Panc1 (cell line): ENCODE results near the gene PCDHGB4. TPM values are rescaled to one million over a fixed set of nuclear protein-coding genes. Genes with fewer than 3 reads are reported as not detected.

Experiments
- ATAC-seq: fragments of 200-7000 bp; cut with Tn5 transposase; 2 replicates; pipeline ENCODE4 v1.9.1; 2020; ENCODE audit warnings: mild to moderate bottlenecking, moderate library complexity
- BruUV-seq: library from RNA; stranded (reverse); fragments of 400-500 nt; replicated peaks from 2 replicates; lab custom pipeline; 2021; lab: Mats Ljungman, UMichigan
- CTCF ChIA-PET: fragments of 300-600 bp; sonication (Branson Sonifier 250); formaldehyde crosslinking; loops from one replicate; lab custom pipeline; 2022; ENCODE audit warnings: antibody characterized with exemption; lab: Charles Lee
- POLR2A ChIA-PET: fragments of 300-600 bp; sonication (Branson Sonifier 250); formaldehyde crosslinking; loops from one replicate; lab custom pipeline; 2022; ENCODE audit warnings: antibody characterized with exemption; lab: Charles Lee
- DNase-seq: peaks from one replicate; pipeline ENCODE4 v3.0.0-alpha.2; 2010; ENCODE audit warnings: low read depth, low spot score
- H3K27ac ChIP-seq: 2 replicates; pipeline ENCODE4 v1.5.1; 2011; ENCODE audit warnings: mild to moderate bottlenecking, low read length, inconsistent platforms
- H3K27me3 ChIP-seq: fragments of 200-500 bp; sonication (Bioruptor generic); 2 replicates; pipeline ENCODE4 v1.6.0; 2014; ENCODE audit warnings: low read length, inconsistent platforms; ENCODE audit not compliant: control insufficient read depth, insufficient read depth
- H3K36me3 ChIP-seq: fragments of 200-500 bp; sonication (Bioruptor generic); 2 replicates; pipeline ENCODE4 v1.5.1; 2014; ENCODE audit warnings: inconsistent platforms, mild to moderate bottlenecking, low read length, moderate library complexity; ENCODE audit not compliant: control insufficient read depth, insufficient read depth
- H3K4me1 ChIP-seq: 2 replicates; pipeline ENCODE4 v1.5.1; 2011; ENCODE audit warnings: inconsistent platforms, mild to moderate bottlenecking, low read length, moderate library complexity; ENCODE audit not compliant: control insufficient read depth, insufficient read depth
- H3K4me3 ChIP-seq, 2 experiments: 2 replicates each; pipeline ENCODE4 v1.5.1; 2011 to 2012; ENCODE audit warnings: low read depth in 2 of 2, low read length in 2 of 2, mild to moderate bottlenecking in 2 of 2, inconsistent platforms in 1 of 2, moderate library complexity in 1 of 2
- H3K9me3 ChIP-seq: fragments of 200-500 bp; sonication (Bioruptor generic); 2 replicates; pipeline ENCODE4 v1.5.1; 2014; ENCODE audit warnings: low read depth, mild to moderate bottlenecking, inconsistent platforms, low read length, moderate library complexity; ENCODE audit not compliant: control insufficient read depth, insufficient read depth
- CTCF ChIP-seq: fragments of 450-650 bp; IDR thresholded peaks from 2 replicates; pipeline ENCODE4 v1.5.1; 2017; ENCODE audit warnings: mild to moderate bottlenecking
- POLR2AphosphoS5 ChIP-seq: IDR thresholded peaks from 2 replicates; pipeline ENCODE4 v1.6.1; 2012; ENCODE audit warnings: mild to moderate bottlenecking, low read depth, low read length, moderate library complexity
- SIN3A ChIP-seq: IDR thresholded peaks from 2 replicates; pipeline ENCODE4 v1.6.1; 2012; ENCODE audit warnings: low read depth, mild to moderate bottlenecking, low read length, moderate library complexity, borderline replicate concordance; ENCODE audit not compliant: insufficient read depth
- TCF7L2 ChIP-seq: IDR thresholded peaks from 2 replicates; pipeline ENCODE4 v1.6.1; 2011; ENCODE audit warnings: mild to moderate bottlenecking, low read depth, low read length, inconsistent platforms
- in situ Hi-C: cut with HindIII; loops from 2 replicates; pipeline ENCODE4 v1.10.0; 2016; ENCODE audit warnings: low sequenced_read_pairs, low pct_unique_long_range_greater_than_20kb
- intact Hi-C: fragments of 100-400 bp; cut with micrococcal nuclease; formaldehyde crosslinking; loops from one replicate; pipeline ENCODE4 v1.10.0; 2022; ENCODE audit not compliant: unreplicated experiment
- total RNA-seq: library from RNA; stranded (reverse); gene quantifications from one replicate; pipeline ENCODE4 v1.2.1, GENCODE V29; 2021; ENCODE audit not compliant: unreplicated experiment
- TF ChIP-seq, protein P1 (sequence below), 2 experiments: IDR thresholded peaks; 2 replicates each; pipeline ENCODE4 v1.6.1; 2011 to 2012; ENCODE audit warnings: low read depth in 2 of 2, control low read depth in 1 of 2, low read length in 1 of 2, mild to moderate bottlenecking in 1 of 2, moderate library complexity in 1 of 2; ENCODE audit not compliant: insufficient read depth in 1 of 2

Gene PCDHGB4
- total RNA-seq, 1 experiment from 2014 or later = 0.21 TPM

DNA sequence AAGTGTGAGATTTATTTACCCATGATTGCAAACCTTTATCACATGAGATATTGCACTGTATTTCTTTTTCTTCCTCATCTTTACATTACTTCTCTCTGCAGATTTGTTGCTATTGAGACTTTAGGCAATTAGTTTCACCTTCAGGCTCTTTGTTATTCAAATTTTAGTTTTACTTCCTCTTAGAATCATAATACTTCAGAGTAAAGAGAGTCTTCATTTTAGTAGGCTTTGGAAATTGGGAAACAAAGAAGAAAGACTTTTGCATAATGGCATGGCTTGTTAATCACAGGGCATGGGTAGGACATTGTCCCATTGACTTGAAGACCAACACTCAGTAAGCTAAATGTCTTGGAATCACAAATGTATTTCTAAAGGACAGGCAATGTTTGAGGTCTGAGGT is 24.8 kb upstream of the PCDHGB4 start:
- Histone ChIP-seq H3K27ac (no peak overlapping the region), H3K4me1 (no peaks in the 10 kb centered on the region), H3K36me3 (no peaks in the 10 kb centered on the region), H3K9me3 (peaks cover 13% of the 10 kb centered on the region; the same call in 1 of the 2 replicates), H3K27me3 (no peaks in the 10 kb centered on the region), H3K4me3 (no peak overlapping the region)
- ATAC-seq = no peak
- intact Hi-C loops = loop anchor here (10.0 kb wide), 1 partner anchor 52 kb away; the partner anchor contains the start of genes PCDHGA10 and PCDHGB7
- in situ Hi-C loops = no loop called here
- no peak for DNase-seq
- no TSS peak for BruUV-seq
- POLR2A ChIA-PET = no interaction called here
- CTCF ChIA-PET = no interaction called here
- TF ChIP-seq SIN3A = no peak
- TF ChIP-seq, protein P1, sequence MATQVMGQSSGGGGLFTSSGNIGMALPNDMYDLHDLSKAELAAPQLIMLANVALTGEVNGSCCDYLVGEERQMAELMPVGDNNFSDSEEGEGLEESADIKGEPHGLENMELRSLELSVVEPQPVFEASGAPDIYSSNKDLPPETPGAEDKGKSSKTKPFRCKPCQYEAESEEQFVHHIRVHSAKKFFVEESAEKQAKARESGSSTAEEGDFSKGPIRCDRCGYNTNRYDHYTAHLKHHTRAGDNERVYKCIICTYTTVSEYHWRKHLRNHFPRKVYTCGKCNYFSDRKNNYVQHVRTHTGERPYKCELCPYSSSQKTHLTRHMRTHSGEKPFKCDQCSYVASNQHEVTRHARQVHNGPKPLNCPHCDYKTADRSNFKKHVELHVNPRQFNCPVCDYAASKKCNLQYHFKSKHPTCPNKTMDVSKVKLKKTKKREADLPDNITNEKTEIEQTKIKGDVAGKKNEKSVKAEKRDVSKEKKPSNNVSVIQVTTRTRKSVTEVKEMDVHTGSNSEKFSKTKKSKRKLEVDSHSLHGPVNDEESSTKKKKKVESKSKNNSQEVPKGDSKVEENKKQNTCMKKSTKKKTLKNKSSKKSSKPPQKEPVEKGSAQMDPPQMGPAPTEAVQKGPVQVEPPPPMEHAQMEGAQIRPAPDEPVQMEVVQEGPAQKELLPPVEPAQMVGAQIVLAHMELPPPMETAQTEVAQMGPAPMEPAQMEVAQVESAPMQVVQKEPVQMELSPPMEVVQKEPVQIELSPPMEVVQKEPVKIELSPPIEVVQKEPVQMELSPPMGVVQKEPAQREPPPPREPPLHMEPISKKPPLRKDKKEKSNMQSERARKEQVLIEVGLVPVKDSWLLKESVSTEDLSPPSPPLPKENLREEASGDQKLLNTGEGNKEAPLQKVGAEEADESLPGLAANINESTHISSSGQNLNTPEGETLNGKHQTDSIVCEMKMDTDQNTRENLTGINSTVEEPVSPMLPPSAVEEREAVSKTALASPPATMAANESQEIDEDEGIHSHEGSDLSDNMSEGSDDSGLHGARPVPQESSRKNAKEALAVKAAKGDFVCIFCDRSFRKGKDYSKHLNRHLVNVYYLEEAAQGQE (IDR thresholded peaks at IDR 0.05; ENCODE audit: insufficient read depth in 1 of 2, low read depth in 2 of 2, low read length in 1 of 2) = no peak
- TF ChIP-seq CTCF = no peak
- no peak for TF ChIP-seq POLR2AphosphoS5
- no peak for TF ChIP-seq TCF7L2

DNA sequence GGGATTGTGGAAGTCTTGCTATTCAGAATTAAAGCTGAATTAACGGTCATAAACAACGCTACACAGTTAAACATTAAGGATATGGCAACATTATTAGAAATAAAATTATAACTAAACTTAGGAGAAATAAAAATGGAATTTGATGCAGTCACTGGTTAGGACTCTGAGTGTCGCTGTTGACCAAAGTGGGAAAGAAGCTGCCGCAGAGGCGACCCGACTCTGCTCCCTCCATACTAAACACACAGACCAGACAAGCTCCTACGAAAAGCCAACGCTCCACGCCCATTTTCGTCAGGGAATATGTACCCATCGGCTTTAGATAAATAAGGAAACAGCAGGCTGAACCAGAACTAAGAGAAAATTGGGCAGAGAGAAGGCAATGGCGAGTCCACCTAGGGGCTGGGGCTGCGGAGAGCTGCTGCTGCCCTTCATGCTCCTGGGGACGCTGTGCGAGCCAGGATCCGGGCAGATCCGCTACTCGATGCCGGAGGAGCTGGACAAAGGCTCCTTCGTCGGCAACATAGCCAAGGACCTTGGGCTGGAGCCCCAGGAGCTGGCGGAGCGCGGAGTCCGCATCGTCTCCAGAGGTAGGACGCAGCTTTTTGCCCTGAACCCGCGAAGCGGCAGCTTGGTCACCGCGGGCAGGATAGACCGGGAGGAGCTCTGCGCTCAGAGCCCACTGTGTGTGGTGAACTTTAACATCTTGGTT is 23.4 kb upstream of the PCDHGB4 start, which contains the start of gene PCDHGA5:
Gene PCDHGA5, plus strand, starts transcription at position 211 of the 709 bp plus-strand sequence. Its CDS starts 169 bp downstream, at position 380.
- H3K27me3 ChIP-seq = no peaks in the 10 kb centered on the region
- no peak for ATAC-seq
- no peaks in the 10 kb centered on the region for H3K36me3 ChIP-seq
- in situ Hi-C loops = no loop called here
- no peak for DNase-seq
- intact Hi-C loops = loop anchor here (10.0 kb wide), 1 partner anchor 51 kb away; the partner anchor contains the start of genes PCDHGA10 and PCDHGB7
- H3K4me3 ChIP-seq = no peak within 1 kb of the TSS
- no peaks in the 10 kb centered on the region for H3K4me1 ChIP-seq
- ChIA-PET CTCF (interaction anchor here (1.5 kb wide), 1 partner anchor 14 kb away, joined by 6 read pairs; the partner anchor contains the start of gene PCDHGB1), POLR2A (no interaction called here)
- H3K27ac ChIP-seq = no peak within 1 kb of the TSS
- peaks cover 13% of the 10 kb centered on the region; the same call in 1 of the 2 replicates for H3K9me3 ChIP-seq
- TF ChIP-seq SIN3A = no peak
- TF ChIP-seq, protein P1 (IDR thresholded peaks at IDR 0.05; ENCODE audit: insufficient read depth in 1 of 2, low read depth in 2 of 2, low read length in 1 of 2) = no peak
- no peak for TF ChIP-seq TCF7L2
- no peak for TF ChIP-seq CTCF
- no peak for TF ChIP-seq POLR2AphosphoS5
- BruUV-seq = no TSS peak
